ENCODE results near the gene DNAAF5. TPM values are rescaled to one million over a fixed set of nuclear protein-coding genes. Genes with fewer than 3 reads are reported as not detected.
A peak's percentile ranks its signal among the peaks of the same experiment; 100 is the strongest.

Gene DNAAF5
- total and polyA plus RNA-seq, 9 of the 15 experiments (the other 6 are each of a cell fraction or from before 2014, with no cell fraction given), result 3.1 to 69.7 (median 19.1) TPM

GRCh38 chr7:818031-818699 is 91.7 kb downstream of the DNAAF5 start (continued):
- no peak for TF ChIP-seq ETV6 (IDR thresholded peaks at IDR 0.05; ENCODE audit: borderline replicate concordance in 1 of 2, low read depth in 2 of 2, low read length in 1 of 2)
- no peak for TF ChIP-seq ETV6 (CRISPR knock-in tag; IDR thresholded peaks at IDR 0.05; ENCODE audit: borderline replicate concordance)
- no peak for TF ChIP-seq ZSCAN32 (CRISPR knock-in tag; IDR thresholded peaks at IDR 0.05)
- TF ChIP-seq NBN (IDR thresholded peaks at IDR 0.05; ENCODE audit: low read depth), result no peak
- no peak for TF ChIP-seq ZNF586 (CRISPR knock-in tag; conservative IDR thresholded peaks at IDR 0.05)
- peak in 1 of 2 experiments; percentile 79; a peak in 2 of 3 replicates for TF ChIP-seq CBX3 (IDR thresholded peaks at IDR 0.05; ENCODE audit: borderline replicate concordance in 1 of 2, low read length in 2 of 2)
- no peak for TF ChIP-seq MNT (conservative IDR thresholded peaks at IDR 0.05)
- TF ChIP-seq PBX2 (CRISPR knock-in tag; IDR thresholded peaks at IDR 0.05; ENCODE audit: low read depth), result no peak
- TF ChIP-seq PBX2 (tag; conservative IDR thresholded peaks at IDR 0.05; ENCODE audit: low read depth), result peak; percentile 50; the same call in 1 of the 2 replicates
- TF ChIP-seq PREB (CRISPR knock-in tag; IDR thresholded peaks at IDR 0.05), result no peak
- TF ChIP-seq ZNF592 (IDR thresholded peaks at IDR 0.05), result no peak
- no peak for TF ChIP-seq DDX20 (tag; IDR thresholded peaks at IDR 0.05; ENCODE audit: low read depth)
- no peak for TF ChIP-seq DPF2 (IDR thresholded peaks at IDR 0.05)
- TF ChIP-seq POLR2AphosphoS5 (IDR thresholded peaks at IDR 0.05; ENCODE audit: control insufficient read depth, insufficient read depth, low read depth, low read length), result no peak
- no peak for TF ChIP-seq FOXA1 (IDR thresholded peaks at IDR 0.05; ENCODE audit: borderline replicate concordance)
- peak in 1 of 2 experiments; percentile 7; a peak in 1 of 4 replicates for TF ChIP-seq RAD21 (CRISPR knock-in tag; conservative IDR thresholded peaks at IDR 0.05 in 1 of 2, IDR thresholded peaks at IDR 0.05 in 1 of 2)

All from K562 (cell line).